Measurements from ENCODE around the gene SCAP.
"Not testable (repeated sequence)": the region's sequence is repeated elsewhere in the genome, so short reads cannot be mapped to it uniquely, and the experiment has no call there.

The SCAP gene

GRCh38 chr3:47495886-47496285, 20.1 kb upstream of the SCAP start:
- TF ChIP-seq CTCF (IDR thresholded peaks at IDR 0.05; ENCODE audit: low read depth, low read length, missing control alignments): no peak
- no peak overlapping the region for H3K4me3 ChIP-seq (ENCODE audit: low read depth, low read length)
- DNase-seq (ENCODE audit: low read depth): no peak

GRCh38 chr3:47495111-47495510, 19.4 kb upstream of the SCAP start:
- no peak overlapping the region for H3K4me3 ChIP-seq (ENCODE audit: low read depth, low read length)
- DNase-seq (ENCODE audit: low read depth): no peak
- no peak for TF ChIP-seq CTCF (IDR thresholded peaks at IDR 0.05; ENCODE audit: low read depth, low read length, missing control alignments)

GRCh38 chr3:47491777-47492176, 16.0 kb upstream of the SCAP start:
- no peak overlapping the region for H3K4me3 ChIP-seq (ENCODE audit: low read depth, low read length)
- no peak for DNase-seq (ENCODE audit: low read depth)
- no peak for TF ChIP-seq CTCF (IDR thresholded peaks at IDR 0.05; ENCODE audit: low read depth, low read length, missing control alignments)

GRCh38 chr3:47491186-47491585, 15.4 kb upstream of the SCAP start:
- no peak overlapping the region for H3K4me3 ChIP-seq (ENCODE audit: low read depth, low read length)
- TF ChIP-seq CTCF (IDR thresholded peaks at IDR 0.05; ENCODE audit: low read depth, low read length, missing control alignments): no peak
- DNase-seq (ENCODE audit: low read depth): no peak

GRCh38 chr3:47487265-47487664, 11.5 kb upstream of the SCAP start:
- no peak overlapping the region for H3K4me3 ChIP-seq (ENCODE audit: low read depth, low read length)
- DNase-seq (ENCODE audit: low read depth): no peak
- TF ChIP-seq CTCF (IDR thresholded peaks at IDR 0.05; ENCODE audit: low read depth, low read length, missing control alignments): no peak

- TF ChIP-seq CTCF (IDR thresholded peaks at IDR 0.05; ENCODE audit: low read depth, low read length, missing control alignments): no peak
- DNase-seq (ENCODE audit: low read depth): no peak
- no peak overlapping the region for H3K4me3 ChIP-seq (ENCODE audit: low read depth, low read length)
These were observed 10.1 kb upstream of the SCAP start for GRCh38 chr3:47485812-47486211.

- DNase-seq (ENCODE audit: low read depth): no peak
- H3K4me3 ChIP-seq (ENCODE audit: low read depth, low read length): no peak overlapping the region
These were observed 6.6 kb upstream of the SCAP start for GRCh38 chr3:47482366-47482765.

GRCh38 chr3:47481763-47482162, 6.0 kb upstream of the SCAP start:
- not testable (repeated sequence) for DNase-seq (ENCODE audit: low read depth); H3K4me3 ChIP-seq (ENCODE audit: low read depth, low read length)

More at GRCh38 chr3:47482366-47482765, 6.6 kb upstream of the SCAP start:
- no peak for TF ChIP-seq CTCF (IDR thresholded peaks at IDR 0.05; ENCODE audit: low read depth, low read length, missing control alignments)

GRCh38 chr3:47480267-47480666, 4.5 kb upstream of the SCAP start:
- not testable (repeated sequence) for DNase-seq (ENCODE audit: low read depth); H3K4me3 ChIP-seq (ENCODE audit: low read depth, low read length)
